CD14-positive monocyte (primary cell): ENCODE measurements around the gene ZC3H13. TPM values are rescaled to one million over a fixed set of nuclear protein-coding genes. Genes with fewer than 3 reads are reported as not detected.

ENCODE experiments used
- DNase-seq, 3 donors: peaks; one replicate each; pipeline ENCODE4 v3.0.0-alpha.2; 2011 to 2022
- H2AFZ ChIP-seq: 2 replicates; pipeline ENCODE4 v1.6.0; 2012; ENCODE audit warnings: mild to moderate bottlenecking, low read depth, low read length, inconsistent platforms; ENCODE audit not compliant: insufficient read depth, poor library complexity, severe bottlenecking
- H3K27ac ChIP-seq, 2 donors: 1 replicate in 1 of 2; 2 replicates in 1 of 2; pipeline ENCODE4 v1.5.1; 2012 to 2013; ENCODE audit warnings: low read length in 2 of 2, control low read depth in 1 of 2, inconsistent platforms in 1 of 2, low read depth in 1 of 2, mild to moderate bottlenecking in 1 of 2
- H3K27me3 ChIP-seq, 2 donors: one replicate each; pipeline versions ENCODE4 v1.6.0 to v1.6.1; 2011 to 2013; ENCODE audit warnings: low read length in 2 of 2; ENCODE audit not compliant: control insufficient read depth in 2 of 2, insufficient read depth in 2 of 2
- H3K36me3 ChIP-seq, 2 donors: replicated peaks in 1 of 2; 1 replicate in 1 of 2; 2 replicates in 1 of 2; pipeline versions ENCODE4 v1.5.1 to v1.6.1; 2012 to 2013; ENCODE audit warnings: low read length in 2 of 2, control low read depth in 1 of 2, inconsistent platforms in 1 of 2, mild to moderate bottlenecking in 1 of 2; ENCODE audit not compliant: insufficient read depth in 2 of 2, control insufficient read depth in 1 of 2
- H3K4me1 ChIP-seq, 2 donors: 1 replicate in 1 of 2; 2 replicates in 1 of 2; pipeline versions ENCODE4 v1.5.1 to v1.6.1; 2012 to 2013; ENCODE audit warnings: low read length in 2 of 2, control low read depth in 1 of 2, inconsistent platforms in 1 of 2, mild to moderate bottlenecking in 1 of 2, moderate library complexity in 1 of 2; ENCODE audit not compliant: insufficient read depth in 2 of 2, control insufficient read depth in 1 of 2
- H3K4me2 ChIP-seq: replicated peaks from 2 replicates; pipeline ENCODE3; 2012; ENCODE audit warnings: low read length, moderate library complexity, mild to moderate bottlenecking; ENCODE audit not compliant: poor library complexity, severe bottlenecking; ENCODE audit errors: extremely low read depth
- H3K4me3 ChIP-seq, 3 experiments: fragments of 200-600 bp in 1 of 3; sonication (generic) in 1 of 3; replicated peaks in 1 of 3; 1 replicate in 2 of 3; 2 replicates in 1 of 3; pipeline ENCODE4 v1.5.1; 2011 to 2013; ENCODE audit warnings: low read length in 3 of 3, mild to moderate bottlenecking in 3 of 3, control low read depth in 2 of 3, low read depth in 2 of 3, inconsistent platforms in 1 of 3, moderate library complexity in 1 of 3
- H3K79me2 ChIP-seq: 2 replicates; pipeline ENCODE4 v1.6.0; 2012; ENCODE audit warnings: mild to moderate bottlenecking, control low read depth, inconsistent platforms, low read length, moderate library complexity; ENCODE audit not compliant: insufficient read depth
- H3K9ac ChIP-seq: 2 replicates; pipeline ENCODE4 v1.6.0; 2017; ENCODE audit warnings: low read length, mild to moderate bottlenecking; ENCODE audit not compliant: insufficient read depth, poor library complexity, severe bottlenecking
- H3K9me3 ChIP-seq, 2 donors: replicated peaks in 1 of 2; 1 replicate in 1 of 2; 2 replicates in 1 of 2; pipeline versions ENCODE4 v1.5.1 to v1.6.1; 2012 to 2013; ENCODE audit warnings: low read length in 2 of 2, control low read depth in 1 of 2; ENCODE audit not compliant: control insufficient read depth in 1 of 2, insufficient read depth in 1 of 2
- H4K20me1 ChIP-seq: 2 replicates; pipeline ENCODE4 v1.6.0; 2012; ENCODE audit warnings: mild to moderate bottlenecking, low read length, control low read depth, moderate library complexity; ENCODE audit not compliant: insufficient read depth
- H3K27ac Mint-ChIP-seq, 7 donors: one replicate each; pipeline ENCODE4 v1.8.0; 2020; ENCODE audit warnings: mild to moderate bottlenecking in 7 of 7, mixed read lengths in 7 of 7, moderate library complexity in 6 of 7, inconsistent platforms in 2 of 7
- H3K27me3 Mint-ChIP-seq, 3 donors: one replicate each; pipeline ENCODE4 v1.8.0; 2021 to 2022; ENCODE audit warnings: low read depth in 3 of 3, mild to moderate bottlenecking in 3 of 3, mixed read lengths in 3 of 3, moderate library complexity in 3 of 3, inconsistent platforms in 1 of 3
- H3K36me3 Mint-ChIP-seq, 2 donors: one replicate each; pipeline ENCODE4 v1.8.0; 2020; ENCODE audit warnings: mixed read lengths in 2 of 2, inconsistent platforms in 1 of 2, mild to moderate bottlenecking in 1 of 2
- H3K4me1 Mint-ChIP-seq: one replicate; pipeline ENCODE4 v1.8.0; 2020; ENCODE audit warnings: mild to moderate bottlenecking, mixed read lengths
- H3K4me3 Mint-ChIP-seq, 2 donors: one replicate each; pipeline ENCODE4 v1.8.0; 2020; ENCODE audit warnings: mild to moderate bottlenecking in 2 of 2, mixed read lengths in 2 of 2, moderate library complexity in 1 of 2
- H3K9me3 Mint-ChIP-seq, 7 donors: one replicate each; pipeline ENCODE4 v1.8.0; 2020 to 2022; ENCODE audit warnings: mixed read lengths in 7 of 7, mild to moderate bottlenecking in 6 of 7, moderate library complexity in 6 of 7, inconsistent platforms in 2 of 7
- WGBS: methylation state at CpG from one replicate; pipeline ENCODE4 v1.1.5; 2013; ENCODE audit warnings: missing lambda C conversion rate; ENCODE audit not compliant: insufficient coverage; 5-methylcytosine and 5-hydroxymethylcytosine counted together
- intact Hi-C, 2 donors: fragments of 100-400 bp; cut with micrococcal nuclease; formaldehyde crosslinking; loops; one replicate each; pipeline versions ENCODE4 v1.15.0 to v1.15.1; 2023
- polyA plus RNA-seq, 3 donors: library from polyadenylated mRNA; depleted of rRNA in 1 of 3; unstranded in 2 of 3; stranded (reverse) in 1 of 3; fragments of 300-500 nt in 2 of 3; fragments of >200 nt in 1 of 3; fragmentation: Illumina TruSeq in 2 of 3; gene quantifications; 1 replicate in 2 of 3; 2 replicates in 1 of 3; pipeline ENCODE4 v1.2.3, GENCODE V29; 2012 to 2021
- TF ChIP-seq, protein P1 (sequence below): fragments of 200-600 bp; IDR thresholded peaks from one replicate; pipeline ENCODE4 v1.8.0; 2022; ENCODE audit warnings: antibody characterized with exemption, mild to moderate bottlenecking

The ZC3H13 gene
- polyA plus RNA-seq, 3 donors: 5.3 to 22.2 (median 9.7) TPM

DNA sequence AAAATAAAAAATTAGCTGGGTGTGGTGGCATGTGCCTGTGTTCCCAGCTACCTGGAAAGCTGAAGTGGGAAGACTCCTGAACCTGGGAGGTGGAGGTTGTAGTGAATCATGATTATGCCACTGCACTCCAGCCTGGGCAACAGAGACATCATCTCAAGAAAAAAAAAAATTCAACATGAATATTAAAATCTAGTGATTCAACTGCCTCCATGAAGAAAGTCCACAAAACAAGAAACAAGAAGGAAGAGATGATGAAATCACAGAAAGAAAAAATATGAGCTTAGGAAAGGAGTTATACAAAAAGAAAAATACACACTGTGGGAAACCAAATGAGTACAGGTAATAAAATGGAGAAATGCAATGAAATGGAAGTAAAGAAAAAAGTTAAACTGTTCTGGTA, 101.4 kb downstream of the ZC3H13 start:
- Histone ChIP-seq H2AFZ (no peak overlapping the region), H3K27me3 (no peaks in the 10 kb centered on the region), H3K9me3 (no peaks in the 10 kb centered on the region), H3K79me2 (no peaks in the 10 kb centered on the region), H3K4me3 (peak overlapping the region in 1 of 3 experiments; percentile 16), H4K20me1 (no peaks in the 10 kb centered on the region), H3K9ac (peak overlapping the region; percentile 49), H3K4me2 (peak overlapping the region; percentile 29), H3K27ac (peak overlapping the region; percentile 89 to 91), H3K4me1 (peaks cover 22 to 24% of the 10 kb centered on the region in 2 donors), H3K36me3 (peaks cover 8 to 10% of the 10 kb centered on the region in 2 donors)
- TF ChIP-seq, protein P1, sequence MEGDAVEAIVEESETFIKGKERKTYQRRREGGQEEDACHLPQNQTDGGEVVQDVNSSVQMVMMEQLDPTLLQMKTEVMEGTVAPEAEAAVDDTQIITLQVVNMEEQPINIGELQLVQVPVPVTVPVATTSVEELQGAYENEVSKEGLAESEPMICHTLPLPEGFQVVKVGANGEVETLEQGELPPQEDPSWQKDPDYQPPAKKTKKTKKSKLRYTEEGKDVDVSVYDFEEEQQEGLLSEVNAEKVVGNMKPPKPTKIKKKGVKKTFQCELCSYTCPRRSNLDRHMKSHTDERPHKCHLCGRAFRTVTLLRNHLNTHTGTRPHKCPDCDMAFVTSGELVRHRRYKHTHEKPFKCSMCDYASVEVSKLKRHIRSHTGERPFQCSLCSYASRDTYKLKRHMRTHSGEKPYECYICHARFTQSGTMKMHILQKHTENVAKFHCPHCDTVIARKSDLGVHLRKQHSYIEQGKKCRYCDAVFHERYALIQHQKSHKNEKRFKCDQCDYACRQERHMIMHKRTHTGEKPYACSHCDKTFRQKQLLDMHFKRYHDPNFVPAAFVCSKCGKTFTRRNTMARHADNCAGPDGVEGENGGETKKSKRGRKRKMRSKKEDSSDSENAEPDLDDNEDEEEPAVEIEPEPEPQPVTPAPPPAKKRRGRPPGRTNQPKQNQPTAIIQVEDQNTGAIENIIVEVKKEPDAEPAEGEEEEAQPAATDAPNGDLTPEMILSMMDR: no peak
- Mint-ChIP-seq H3K27me3 (peaks cover 0 to 2% (median 0%) of the 10 kb centered on the region in 3 donors), H3K4me1 (peaks cover 29% of the 10 kb centered on the region), H3K9me3 (peaks cover 0 to 6% (median 2%) of the 10 kb centered on the region in 7 donors), H3K4me3 (peak overlapping the region in 1 of 2 donors; percentile 30), H3K36me3 (peaks cover 11 to 14% of the 10 kb centered on the region in 2 donors), H3K27ac (peak overlapping the region; percentile 98 to 100 (median 100))
- peak; percentile 38 to 70 (median 70) for DNase-seq
- intact Hi-C loops: no loop called here

DNA sequence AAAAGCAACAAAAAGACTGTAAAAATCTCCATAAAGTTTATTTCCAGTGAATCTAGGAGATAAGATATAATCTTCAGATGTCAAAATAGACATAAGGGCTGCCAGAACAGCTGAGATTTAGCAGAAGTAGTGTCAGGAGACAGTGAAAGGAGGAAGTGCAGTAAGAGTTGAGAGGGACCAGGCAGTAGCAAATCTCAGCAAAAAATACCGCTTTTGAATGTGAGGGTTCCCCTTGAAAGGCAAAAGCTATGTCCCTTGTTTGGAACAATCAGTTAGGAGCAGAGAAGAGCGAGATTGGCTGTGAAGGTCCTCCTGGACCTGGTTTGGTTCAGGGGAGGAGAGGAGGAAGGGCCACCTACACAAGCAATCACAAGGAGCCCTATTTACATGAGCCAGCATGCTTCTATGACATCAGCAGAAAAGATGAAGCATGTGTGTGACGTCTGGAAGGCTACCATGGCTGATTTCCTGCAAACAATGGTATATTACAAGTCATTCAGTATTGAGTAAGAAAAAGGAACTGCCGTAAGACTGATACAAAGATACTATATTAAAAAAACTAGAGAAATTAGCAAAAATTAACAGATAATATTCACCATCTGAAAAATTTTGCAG, 102.1 kb downstream of the ZC3H13 start:
- peaks cover 3 to 5% of the 10 kb centered on the region in 2 donors for H3K36me3 ChIP-seq
- Mint-ChIP-seq H3K36me3 (peaks cover 7 to 11% of the 10 kb centered on the region in 2 donors), H3K27ac (peak overlapping the region; percentile 98 to 100 (median 100)), H3K4me3 (peak overlapping the region; percentile 17 to 64), H3K27me3 (peaks cover 0 to 2% (median 0%) of the 10 kb centered on the region in 3 donors), H3K4me1 (peaks cover 29% of the 10 kb centered on the region), H3K9me3 (peaks cover 0 to 6% (median 2%) of the 10 kb centered on the region in 7 donors)
- no peaks in the 10 kb centered on the region for H3K79me2 ChIP-seq
- intact Hi-C loops: no loop called here
- H3K27ac ChIP-seq: peak overlapping the region; percentile 89 to 91
- H3K4me1 ChIP-seq: peaks cover 22 to 24% of the 10 kb centered on the region in 2 donors
- H2AFZ ChIP-seq: peak overlapping the region; percentile 62
- peak; percentile 88 to 96 (median 89) for DNase-seq
- H3K9ac ChIP-seq: peak overlapping the region; percentile 49
- H4K20me1 ChIP-seq: no peaks in the 10 kb centered on the region
- no peaks in the 10 kb centered on the region for H3K9me3 ChIP-seq
- WGBS: no CpG with 5 or more reads among the region's 4 CpGs
- TF ChIP-seq, protein P1: no peak
- no peaks in the 10 kb centered on the region for H3K27me3 ChIP-seq
- peak overlapping the region in 1 of 3 experiments; percentile 16 for H3K4me3 ChIP-seq
- peak overlapping the region; percentile 29 for H3K4me2 ChIP-seq
